Hepatocyte (in vitro differentiated cells): Measurements from ENCODE around the gene RASGRF1.

ENCODE experiments used
- EZH2 ChIP-seq: fragments of 200-600 bp; sonication (generic); IDR thresholded peaks from 2 replicates; pipeline ENCODE4 v1.6.1; 2016; ENCODE audit warnings: antibody characterized with exemption, mild to moderate bottlenecking, borderline replicate concordance
- EZH2phosphoT487 ChIP-seq: fragments of 200-600 bp; sonication (generic); IDR thresholded peaks from one replicate; pipeline ENCODE4 v1.6.1; 2018; ENCODE audit warnings: antibody characterized with exemption, mild to moderate bottlenecking, low read depth, moderate library complexity; ENCODE audit not compliant: unreplicated experiment, severe bottlenecking
- TF ChIP-seq, protein P1 (sequence below): fragments of 200-600 bp; sonication (generic); IDR thresholded peaks from 2 replicates; pipeline ENCODE4 v1.5.1; 2016; ENCODE audit warnings: antibody characterized with exemption, mild to moderate bottlenecking; ENCODE audit not compliant: poor library complexity

DNA sequence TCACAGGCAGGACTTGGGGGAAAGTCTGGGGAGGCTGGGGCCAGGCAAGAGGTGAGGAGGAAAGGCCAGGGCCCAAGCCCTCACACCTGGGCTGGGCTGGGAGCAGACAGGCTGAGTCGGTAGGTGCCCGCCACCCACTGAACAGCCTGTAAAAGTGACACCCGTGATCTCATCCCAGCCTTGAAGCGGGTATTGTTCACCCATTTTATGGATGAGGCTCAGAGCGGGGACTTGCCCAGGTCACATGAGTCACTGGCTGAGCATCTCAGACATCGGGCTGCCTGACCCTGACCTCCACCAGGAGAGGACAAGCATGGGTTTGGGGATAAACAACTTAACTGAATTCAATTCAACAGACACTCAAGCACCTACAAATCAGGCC is 93.7 kb downstream of the RASGRF1 start:
- TF ChIP-seq, protein P1, sequence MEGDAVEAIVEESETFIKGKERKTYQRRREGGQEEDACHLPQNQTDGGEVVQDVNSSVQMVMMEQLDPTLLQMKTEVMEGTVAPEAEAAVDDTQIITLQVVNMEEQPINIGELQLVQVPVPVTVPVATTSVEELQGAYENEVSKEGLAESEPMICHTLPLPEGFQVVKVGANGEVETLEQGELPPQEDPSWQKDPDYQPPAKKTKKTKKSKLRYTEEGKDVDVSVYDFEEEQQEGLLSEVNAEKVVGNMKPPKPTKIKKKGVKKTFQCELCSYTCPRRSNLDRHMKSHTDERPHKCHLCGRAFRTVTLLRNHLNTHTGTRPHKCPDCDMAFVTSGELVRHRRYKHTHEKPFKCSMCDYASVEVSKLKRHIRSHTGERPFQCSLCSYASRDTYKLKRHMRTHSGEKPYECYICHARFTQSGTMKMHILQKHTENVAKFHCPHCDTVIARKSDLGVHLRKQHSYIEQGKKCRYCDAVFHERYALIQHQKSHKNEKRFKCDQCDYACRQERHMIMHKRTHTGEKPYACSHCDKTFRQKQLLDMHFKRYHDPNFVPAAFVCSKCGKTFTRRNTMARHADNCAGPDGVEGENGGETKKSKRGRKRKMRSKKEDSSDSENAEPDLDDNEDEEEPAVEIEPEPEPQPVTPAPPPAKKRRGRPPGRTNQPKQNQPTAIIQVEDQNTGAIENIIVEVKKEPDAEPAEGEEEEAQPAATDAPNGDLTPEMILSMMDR = no peak
- TF ChIP-seq EZH2 (no peak), EZH2phosphoT487 (no peak)
